Epithelial cell of esophagus (primary cell): ENCODE results near the gene ANK3.
A peak's percentile ranks its signal among the peaks of the same experiment; 100 is the strongest.

Experiments
- DNase-seq: peaks from one replicate; pipeline ENCODE4 v3.0.0; 2010; ENCODE audit warnings: low read depth
- H3K4me3 ChIP-seq: 2 replicates; pipeline ENCODE4 v1.5.1; 2011; ENCODE audit warnings: mild to moderate bottlenecking, low read length, control low read depth
- TF ChIP-seq, protein P1 (sequence below): IDR thresholded peaks from 2 replicates; pipeline ENCODE4 v1.5.1; 2011; ENCODE audit warnings: low read depth, mild to moderate bottlenecking, low read length, control low read depth, inconsistent platforms; ENCODE audit not compliant: insufficient read depth; ENCODE audit errors: missing control alignments

Gene ANK3

GRCh38 chr10:60389413-60390025 lies at the start of gene ANK3:
Gene ANK3 (minus strand): TSS chr10:60389875. CDS start chr10:60389538, 337 bp downstream.
- no peak within 1 kb of the TSS for H3K4me3 ChIP-seq
- TF ChIP-seq, protein P1, sequence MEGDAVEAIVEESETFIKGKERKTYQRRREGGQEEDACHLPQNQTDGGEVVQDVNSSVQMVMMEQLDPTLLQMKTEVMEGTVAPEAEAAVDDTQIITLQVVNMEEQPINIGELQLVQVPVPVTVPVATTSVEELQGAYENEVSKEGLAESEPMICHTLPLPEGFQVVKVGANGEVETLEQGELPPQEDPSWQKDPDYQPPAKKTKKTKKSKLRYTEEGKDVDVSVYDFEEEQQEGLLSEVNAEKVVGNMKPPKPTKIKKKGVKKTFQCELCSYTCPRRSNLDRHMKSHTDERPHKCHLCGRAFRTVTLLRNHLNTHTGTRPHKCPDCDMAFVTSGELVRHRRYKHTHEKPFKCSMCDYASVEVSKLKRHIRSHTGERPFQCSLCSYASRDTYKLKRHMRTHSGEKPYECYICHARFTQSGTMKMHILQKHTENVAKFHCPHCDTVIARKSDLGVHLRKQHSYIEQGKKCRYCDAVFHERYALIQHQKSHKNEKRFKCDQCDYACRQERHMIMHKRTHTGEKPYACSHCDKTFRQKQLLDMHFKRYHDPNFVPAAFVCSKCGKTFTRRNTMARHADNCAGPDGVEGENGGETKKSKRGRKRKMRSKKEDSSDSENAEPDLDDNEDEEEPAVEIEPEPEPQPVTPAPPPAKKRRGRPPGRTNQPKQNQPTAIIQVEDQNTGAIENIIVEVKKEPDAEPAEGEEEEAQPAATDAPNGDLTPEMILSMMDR: no peak
- DNase-seq: no peak

- peak; percentile 69 for DNase-seq
- H3K4me3 ChIP-seq: no peak overlapping the region
- TF ChIP-seq, protein P1: peak; percentile 72
Observed at GRCh38 chr10:60434418-60435046, 44.9 kb upstream of the ANK3 start.

DNA sequence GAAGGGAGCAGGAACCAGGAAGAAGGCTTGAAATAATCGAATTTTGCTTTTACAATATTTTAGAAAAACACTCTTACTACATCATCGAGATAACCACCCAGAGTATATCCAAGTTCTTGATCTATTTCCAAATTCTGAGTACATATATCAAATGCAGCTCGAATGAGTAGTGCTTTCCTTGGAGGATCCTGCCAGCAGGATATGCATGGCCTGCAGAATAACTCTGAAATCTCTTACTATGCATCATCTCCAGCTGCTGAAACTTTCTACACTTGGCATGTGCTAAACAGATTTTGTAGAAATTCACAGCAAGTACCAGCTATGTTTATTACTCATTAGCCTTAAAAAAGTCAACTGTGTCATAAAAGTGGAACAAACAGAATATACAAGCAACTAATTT lies 44.0 kb upstream of the ANK3 start:
- TF ChIP-seq, protein P1: no peak
- no peak overlapping the region for H3K4me3 ChIP-seq
- DNase-seq: no peak

GRCh38 chr10:60430836-60431597 lies 41.3 kb upstream of the ANK3 start:
- no peak overlapping the region for H3K4me3 ChIP-seq
- DNase-seq: no peak
- TF ChIP-seq, protein P1: no peak

DNA sequence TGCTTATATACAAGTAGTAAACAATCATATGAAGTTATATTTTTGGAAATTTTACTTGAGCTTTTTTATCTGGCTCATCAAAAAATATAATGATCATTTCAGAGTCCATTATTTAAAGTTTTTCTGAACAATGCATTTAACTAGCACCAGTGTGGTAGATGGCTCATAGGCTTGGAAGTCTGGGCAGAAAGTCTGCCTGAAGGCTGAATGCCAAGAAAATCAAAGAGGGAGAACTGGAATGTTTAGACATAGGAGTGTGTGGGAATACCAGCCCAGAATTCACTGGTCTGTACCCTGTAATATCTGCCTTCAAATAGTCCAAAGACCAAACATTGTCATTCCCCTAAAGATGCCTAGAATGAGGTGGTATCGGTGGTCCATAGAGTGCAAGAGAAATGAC lies 40.3 kb upstream of the ANK3 start:
- H3K4me3 ChIP-seq: no peak overlapping the region
- TF ChIP-seq, protein P1: no peak
- DNase-seq: peak; percentile 70

DNA sequence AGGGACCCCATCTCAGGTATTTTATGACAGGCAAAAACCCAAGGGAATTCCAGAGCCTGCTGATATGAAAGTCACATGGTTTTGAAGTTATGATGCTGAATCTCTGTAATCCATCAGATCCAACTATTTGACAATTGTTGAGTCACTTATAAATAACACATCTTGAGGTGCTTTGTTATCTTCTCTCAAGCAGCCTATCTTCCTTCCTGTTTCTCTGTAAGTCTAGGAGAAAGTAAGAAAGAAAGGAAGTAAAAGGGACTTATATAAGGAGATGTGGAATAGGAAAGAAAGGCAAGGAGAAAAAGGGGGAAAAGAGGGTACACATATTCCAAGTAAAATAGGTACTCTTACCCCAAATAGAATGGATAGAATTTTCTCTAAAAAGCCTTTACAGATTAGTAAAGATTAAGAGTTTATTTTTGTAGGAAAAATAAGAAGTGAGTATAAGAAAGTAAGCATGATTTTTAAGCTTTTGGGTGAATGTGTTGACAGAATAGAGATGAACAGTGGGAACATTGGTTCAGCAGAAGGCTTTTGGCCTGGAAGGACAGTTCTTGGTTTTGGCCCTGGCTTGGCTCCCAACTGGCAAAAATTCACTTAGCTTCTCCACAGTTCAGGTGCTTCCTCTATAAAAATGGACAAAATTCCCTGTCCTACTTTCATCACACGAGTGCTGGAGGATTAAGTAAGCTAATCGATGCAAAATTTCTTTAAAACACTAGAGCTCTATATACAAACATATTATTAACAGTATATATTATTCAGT lies 39.6 kb upstream of the ANK3 start:
- H3K4me3 ChIP-seq: no peak overlapping the region
- TF ChIP-seq, protein P1: no peak
- peak; percentile 16 for DNase-seq
